ENCODE data around the gene ATG4B.
A peak's percentile ranks its signal among the peaks of the same experiment; 100 is the strongest.

ATG4B gene

GRCh38 chr2:241668354-241668753, 30.9 kb downstream of the ATG4B start:
- DNase-seq = no peak

- DNase-seq = no peak
These were observed 31.3 kb downstream of the ATG4B start for GRCh38 chr2:241668839-241669238.

- DNase-seq = no peak
These were observed 33.0 kb downstream of the ATG4B start for GRCh38 chr2:241670333-241671110.

GRCh38 chr2:241671457-241672240, 34.2 kb downstream of the ATG4B start:
- DNase-seq = no peak

DNA sequence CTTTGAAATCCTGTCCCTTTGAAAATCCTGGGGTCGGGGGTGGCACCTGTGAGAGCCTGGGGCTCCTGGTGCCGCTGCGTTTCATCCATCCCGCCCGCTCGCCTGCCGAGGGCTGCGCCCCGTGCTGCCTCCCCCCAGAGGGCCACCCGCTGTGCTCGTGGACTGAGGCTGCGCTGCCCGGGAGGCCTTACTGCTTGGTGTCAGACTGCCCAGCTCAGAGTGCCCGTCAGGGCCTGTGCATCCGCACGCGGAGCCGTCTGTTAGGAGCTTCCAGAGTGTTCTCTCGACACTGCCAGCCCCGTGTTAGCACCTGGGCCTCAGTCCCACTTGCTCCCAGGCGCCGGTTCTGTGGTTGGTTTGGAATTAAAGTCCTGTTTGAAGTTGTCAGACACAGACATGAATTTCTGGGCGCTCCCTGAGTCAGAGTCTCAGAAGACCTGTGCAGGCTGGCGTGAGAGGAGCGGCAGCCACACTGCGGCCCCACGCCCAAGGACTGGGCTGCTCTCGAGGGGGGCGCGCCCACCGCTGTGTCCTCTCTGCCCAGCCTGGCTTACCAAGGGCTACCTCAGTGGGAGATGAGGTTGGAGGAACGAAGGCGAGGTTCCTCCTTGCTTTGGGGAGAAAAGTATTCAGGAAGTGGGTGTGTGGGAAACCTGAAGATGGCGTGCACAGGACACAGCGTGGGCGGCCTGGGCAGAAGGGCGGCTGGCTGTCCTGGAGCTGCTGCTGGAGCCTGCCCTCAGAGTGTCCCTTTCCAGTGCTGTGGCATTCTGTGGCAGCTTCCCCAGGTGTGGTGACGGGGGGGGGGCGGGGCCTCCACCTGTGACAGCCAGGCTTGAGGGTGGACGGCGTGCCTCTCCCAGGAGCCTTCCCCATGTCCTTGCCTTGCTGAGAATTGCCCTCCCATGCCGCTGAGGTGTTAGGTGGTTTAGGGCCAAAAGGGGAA, 35.0 kb downstream of the ATG4B start:
- no peak for DNase-seq

DNA sequence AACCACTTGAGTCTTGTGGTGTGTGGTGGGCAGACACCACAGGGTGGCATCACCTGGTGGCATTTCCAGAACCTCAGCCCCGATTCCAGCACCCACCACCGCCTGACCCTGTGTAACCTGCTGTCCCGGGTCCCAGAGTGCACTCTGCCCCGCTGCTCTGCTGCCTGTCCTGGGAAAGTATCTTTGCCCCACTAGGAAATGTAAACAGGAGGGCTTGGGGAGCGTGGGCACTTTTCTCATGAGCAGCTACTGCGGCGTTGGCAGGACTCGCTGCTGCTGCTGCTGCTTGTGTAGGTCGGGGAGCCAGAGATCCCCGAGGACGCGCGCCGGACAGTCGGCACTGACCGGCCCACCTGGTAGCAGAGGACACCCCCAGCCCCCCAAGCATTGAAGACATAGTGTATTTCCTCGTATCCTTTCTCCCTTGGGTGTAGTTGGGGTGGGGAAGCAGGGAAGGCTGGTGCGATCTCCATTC, 35.7 kb downstream of the ATG4B start:
- no peak for DNase-seq

GRCh38 chr2:241673797-241674725, 36.6 kb downstream of the ATG4B start:
- no peak for DNase-seq

GRCh38 chr2:241675885-241676284, 38.4 kb downstream of the ATG4B start:
- DNase-seq = no peak

- DNase-seq = no peak
These were observed 39.2 kb downstream of the ATG4B start for GRCh38 chr2:241676665-241677064.

- DNase-seq = no peak
These were observed 39.9 kb downstream of the ATG4B start for GRCh38 chr2:241677392-241677791.

DNA sequence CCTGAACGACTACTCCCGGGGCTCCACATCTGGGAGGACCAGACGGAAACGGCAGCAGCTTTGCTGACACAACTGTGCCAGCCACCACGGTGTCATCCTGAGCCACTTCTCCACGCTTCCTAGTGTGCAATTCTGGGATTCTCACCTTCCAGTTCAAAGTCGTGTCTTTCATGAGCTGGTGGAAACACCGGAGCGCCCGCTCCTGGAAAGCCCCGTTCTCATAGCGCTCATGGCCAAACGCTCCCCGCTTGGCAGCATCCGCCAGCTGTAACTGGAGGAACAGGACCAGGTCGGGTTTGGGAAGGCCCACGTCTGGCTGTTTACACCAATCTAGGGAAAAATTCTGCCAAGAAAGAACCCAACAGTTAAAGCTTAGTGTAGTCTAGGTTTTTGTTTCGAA, 40.8 kb downstream of the ATG4B start:
- DNase-seq = no peak

DNA sequence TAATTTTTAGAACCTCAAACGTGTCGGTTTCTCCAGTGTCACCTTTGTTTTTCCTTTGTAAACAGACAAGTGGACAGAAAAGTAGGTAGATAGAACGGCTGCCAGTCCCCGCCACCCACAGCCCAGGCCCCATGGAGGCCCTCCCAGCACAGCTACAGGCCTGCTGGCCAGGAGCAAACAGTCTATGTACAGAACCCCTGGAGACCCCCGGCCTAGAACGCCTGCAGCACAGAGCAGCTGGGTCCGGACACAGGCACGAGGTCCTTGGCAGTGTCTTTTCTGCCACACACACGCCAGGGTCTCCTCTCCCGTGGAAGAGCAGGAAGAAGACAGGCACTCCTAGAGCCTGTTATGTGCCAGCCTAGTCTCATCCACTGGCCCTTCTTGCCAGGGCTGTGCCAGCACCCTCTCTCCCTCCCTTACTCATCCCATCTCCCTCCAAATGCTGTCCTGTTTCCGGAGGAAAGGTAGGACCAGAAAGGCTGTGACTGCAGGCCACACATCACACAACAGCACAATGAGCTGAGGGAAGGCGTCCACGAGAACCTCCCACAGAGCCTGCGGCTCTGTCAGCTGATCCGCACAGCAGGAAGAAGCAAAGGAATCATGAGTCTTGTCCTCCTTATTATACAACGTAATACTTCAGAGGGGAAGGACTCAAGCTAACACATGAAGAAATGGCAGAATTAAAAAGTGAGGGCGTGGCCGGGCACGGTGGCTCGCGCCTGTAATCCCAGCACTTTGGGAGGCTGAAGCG, 41.5 kb downstream of the ATG4B start:
- DNase-seq = no peak

- DNase-seq = no peak
These were observed 42.6 kb downstream of the ATG4B start for GRCh38 chr2:241680044-241680443.

DNA sequence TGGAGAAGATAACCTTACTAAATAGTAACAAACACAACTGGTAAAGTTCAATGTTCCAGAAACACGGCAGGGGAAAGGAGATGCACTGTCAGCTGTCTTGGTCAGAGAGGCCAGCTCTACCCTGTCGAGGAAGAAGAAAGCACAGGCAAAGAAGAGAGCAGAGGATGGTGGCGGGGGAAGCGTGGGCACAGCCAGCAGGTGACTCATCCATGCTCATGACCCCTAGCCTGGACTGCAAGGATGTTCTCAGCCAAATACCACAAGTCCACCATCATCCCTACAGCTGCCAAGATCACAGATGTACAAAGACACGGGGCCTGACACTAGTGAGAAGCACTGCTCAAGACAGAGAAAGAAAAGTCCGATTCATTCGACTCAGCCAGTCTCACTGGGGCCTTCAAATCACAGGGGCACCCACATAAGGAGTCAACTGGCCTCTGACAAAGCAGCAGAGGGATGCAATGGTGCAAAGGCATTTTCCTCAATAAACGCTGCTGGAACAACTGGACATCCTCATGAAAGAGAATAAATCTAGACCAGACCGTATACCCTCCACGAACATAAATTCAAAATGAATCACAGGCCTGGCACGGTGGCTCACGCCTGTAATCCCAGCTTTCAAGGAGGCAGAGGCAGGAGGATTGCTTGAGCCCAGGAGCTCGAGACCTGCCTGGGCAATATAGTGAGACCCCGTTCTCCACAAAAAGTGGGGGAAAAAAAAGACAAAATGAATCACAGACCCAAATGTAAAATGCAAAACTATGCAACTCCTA, 43.5 kb downstream of the ATG4B start:
- no peak for DNase-seq

- DNase-seq = no peak
These were observed 48.8 kb downstream of the ATG4B start for GRCh38 chr2:241686324-241686649.

GRCh38 chr2:241686650-241687425, 49.3 kb downstream of the ATG4B start, which contains the start of gene DTYMK:
Gene DTYMK (minus strand): TSS chr2:241686815. CDS start chr2:241686783, 32 bp downstream.
- peak; percentile 98 for DNase-seq

DNA sequence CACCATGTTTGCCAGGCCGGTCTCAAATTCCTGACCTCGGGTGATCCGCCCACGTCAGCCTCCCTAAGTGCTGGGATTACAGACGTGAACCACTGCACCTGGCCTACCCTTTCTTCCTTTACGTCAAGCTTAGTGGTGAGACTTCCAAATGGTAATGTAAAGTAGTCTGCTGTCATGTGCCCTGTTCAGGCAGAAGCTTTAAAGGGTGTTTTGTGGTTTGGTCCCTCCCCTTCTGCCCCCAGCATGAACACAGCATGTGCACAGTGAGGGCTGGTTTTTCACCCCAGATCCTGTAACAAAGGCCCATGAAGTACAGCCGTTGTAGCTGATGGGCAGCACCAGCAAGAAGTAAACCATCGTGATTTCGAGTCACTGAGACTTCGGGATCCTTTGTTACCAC, 51.8 kb downstream of the ATG4B start:
- no peak for DNase-seq

DNA sequence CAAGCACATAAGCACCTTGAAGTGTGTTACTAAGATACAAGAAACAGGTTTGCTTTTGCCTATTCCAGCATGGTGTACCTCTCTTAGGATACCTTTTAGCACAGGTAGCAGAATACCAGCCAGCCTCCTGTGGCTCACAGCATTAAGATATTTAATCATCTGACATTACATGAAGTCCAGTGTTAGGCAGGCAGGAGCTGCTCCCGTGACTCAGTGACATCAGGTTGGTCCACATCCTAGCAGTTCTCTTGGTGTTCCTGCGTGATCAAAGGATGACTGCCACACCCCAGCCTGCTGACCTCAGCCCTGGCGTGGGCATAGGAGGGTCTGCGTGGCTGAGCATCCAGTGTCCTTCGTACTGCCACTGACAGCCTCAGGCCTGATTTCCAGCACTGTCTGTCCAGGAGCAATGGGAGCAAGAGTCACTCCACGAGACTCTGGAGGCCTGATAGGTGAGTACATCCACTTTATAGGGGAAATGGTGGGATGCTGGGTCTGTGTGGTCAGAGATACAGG, 52.8 kb downstream of the ATG4B start:
- DNase-seq = no peak

DNA sequence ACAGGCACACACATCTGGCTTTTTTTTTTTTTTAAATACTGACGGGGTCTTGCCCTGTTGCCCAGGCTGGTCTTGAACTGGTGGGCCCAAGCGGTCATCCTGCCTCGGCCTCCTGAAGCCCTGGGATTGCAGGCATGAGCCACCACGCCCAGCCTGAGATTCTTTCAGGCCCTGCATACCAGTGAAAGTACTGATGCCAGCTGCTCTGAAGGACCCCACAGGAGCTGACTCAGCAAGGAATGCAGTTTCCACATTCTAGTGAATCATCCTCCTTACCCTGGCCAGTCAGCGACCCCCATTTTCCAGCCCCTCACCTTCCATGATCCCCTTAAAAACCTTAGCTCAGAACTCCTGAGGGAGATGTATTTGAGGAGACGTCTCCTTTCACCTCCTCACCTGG, 55.0 kb downstream of the ATG4B start:
- no peak for DNase-seq
